Endothelial cell (in vitro differentiated cells): Measurements from ENCODE around the gene BMERB1. TPM values are rescaled to one million over a fixed set of nuclear protein-coding genes. Genes with fewer than 3 reads are reported as not detected.

Experiments
- DNase-seq: peaks from one replicate; pipeline ENCODE4 v3.0.0; 2021; ENCODE audit warnings: low spot score
- H3K27ac Mint-ChIP-seq: one replicate; pipeline ENCODE4 v1.8.0; 2021; ENCODE audit warnings: mixed read lengths, inconsistent platforms; ENCODE audit not compliant: unreplicated experiment
- H3K27me3 Mint-ChIP-seq: one replicate; pipeline ENCODE4 v1.8.0; 2021; ENCODE audit warnings: mild to moderate bottlenecking, moderate library complexity, mixed read lengths, inconsistent platforms; ENCODE audit not compliant: unreplicated experiment
- H3K36me3 Mint-ChIP-seq: one replicate; pipeline ENCODE4 v1.8.0; 2021; ENCODE audit warnings: mild to moderate bottlenecking, low read depth, mixed read lengths, inconsistent platforms; ENCODE audit not compliant: unreplicated experiment
- H3K4me1 Mint-ChIP-seq: one replicate; pipeline ENCODE4 v1.8.0; 2021; ENCODE audit warnings: mild to moderate bottlenecking, mixed read lengths, inconsistent platforms; ENCODE audit not compliant: unreplicated experiment
- H3K4me3 Mint-ChIP-seq: one replicate; pipeline ENCODE4 v1.8.0; 2021; ENCODE audit warnings: mild to moderate bottlenecking, mixed read lengths, inconsistent platforms; ENCODE audit not compliant: unreplicated experiment
- H3K9me3 Mint-ChIP-seq: one replicate; pipeline ENCODE4 v1.8.0; 2021; ENCODE audit warnings: mixed read lengths, inconsistent platforms; ENCODE audit not compliant: unreplicated experiment
- CTCF ChIP-seq: fragments of 200-600 bp; sonication (generic); IDR thresholded peaks from one replicate; pipeline ENCODE4 v1.5.0; 2021; ENCODE audit warnings: antibody characterized with exemption; ENCODE audit not compliant: unreplicated experiment
- total RNA-seq: library from RNA; stranded (reverse); fragmentation: NEBNext Ultra II Directional; extraction: Animal tissue kit (Norgen Biotek cat#: 25700); gene quantifications from one replicate; pipeline ENCODE4 v1.2.1, GENCODE V29; 2021; ENCODE audit not compliant: unreplicated experiment

The BMERB1 gene
- total RNA-seq, 1 donor from 2014 or later, result 9.9 TPM

GRCh38 chr16:15489016-15489415, 54.6 kb downstream of the BMERB1 start:
- Mint-ChIP-seq H3K27ac (no peak overlapping the region), H3K4me3 (no peak overlapping the region), H3K27me3 (no peaks in the 10 kb centered on the region), H3K9me3 (no peaks in the 10 kb centered on the region), H3K36me3 (no peaks in the 10 kb centered on the region), H3K4me1 (peaks cover 5% of the 10 kb centered on the region)
- no peak for TF ChIP-seq CTCF
- no peak for DNase-seq

- Mint-ChIP-seq H3K27ac (no peak overlapping the region), H3K9me3 (no peaks in the 10 kb centered on the region), H3K4me1 (peaks cover 5% of the 10 kb centered on the region), H3K4me3 (no peak overlapping the region), H3K36me3 (no peaks in the 10 kb centered on the region), H3K27me3 (no peaks in the 10 kb centered on the region)
- no peak for TF ChIP-seq CTCF
- no peak for DNase-seq
Measured at GRCh38 chr16:15490123-15490711, 55.8 kb downstream of the BMERB1 start.

- peaks cover 5% of the 10 kb centered on the region for H3K4me1 Mint-ChIP-seq
- no peak overlapping the region for H3K27ac Mint-ChIP-seq
- DNase-seq, result no peak
- H3K27me3 Mint-ChIP-seq, result no peaks in the 10 kb centered on the region
- no peak overlapping the region for H3K4me3 Mint-ChIP-seq
- peaks cover 6% of the 10 kb centered on the region for H3K9me3 Mint-ChIP-seq
- no peak for TF ChIP-seq CTCF
- H3K36me3 Mint-ChIP-seq, result peaks cover 6% of the 10 kb centered on the region
Measured at GRCh38 chr16:15491411-15491810, 57.0 kb downstream of the BMERB1 start.

GRCh38 chr16:15492091-15492740, 57.8 kb downstream of the BMERB1 start:
- Mint-ChIP-seq H3K36me3 (peaks cover 6% of the 10 kb centered on the region), H3K4me1 (peaks cover 5% of the 10 kb centered on the region), H3K27me3 (no peaks in the 10 kb centered on the region), H3K9me3 (peaks cover 6% of the 10 kb centered on the region), H3K4me3 (no peak overlapping the region), H3K27ac (no peak overlapping the region)
- no peak for DNase-seq
- TF ChIP-seq CTCF, result no peak

GRCh38 chr16:15493466-15494180, 59.2 kb downstream of the BMERB1 start:
- H3K4me1 Mint-ChIP-seq, result peaks cover 5% of the 10 kb centered on the region
- H3K27ac Mint-ChIP-seq, result no peak overlapping the region
- DNase-seq, result no peak
- no peak overlapping the region for H3K4me3 Mint-ChIP-seq
- no peak for TF ChIP-seq CTCF
- H3K27me3 Mint-ChIP-seq, result no peaks in the 10 kb centered on the region
- H3K36me3 Mint-ChIP-seq, result peaks cover 10% of the 10 kb centered on the region
- peaks cover 6% of the 10 kb centered on the region for H3K9me3 Mint-ChIP-seq
